T-helper 2 cell treated with Interferon-gamma antibody and Interleukin-4, amounts not matched to agents 5 μg/mL and 100 μg/mL, for 36 hours (primary cell): ENCODE results near the gene BACH2.
"Not testable (repeated sequence)": the region's sequence is repeated elsewhere in the genome, so short reads cannot be mapped to it uniquely, and the experiment has no call there.

Experiments used
- DNase-seq: peaks from one replicate; pipeline ENCODE4 v3.0.0; 2021; ENCODE audit warnings: low spot score
- H3K27ac Mint-ChIP-seq: one replicate; pipeline ENCODE4 v1.8.0; 2021; ENCODE audit warnings: mild to moderate bottlenecking, mixed read lengths
- H3K27me3 Mint-ChIP-seq: one replicate; pipeline ENCODE4 v1.8.0; 2021; ENCODE audit warnings: low read depth, mixed read lengths
- H3K36me3 Mint-ChIP-seq: one replicate; pipeline ENCODE4 v1.8.0; 2021; ENCODE audit warnings: low read depth, mixed read lengths
- H3K4me1 Mint-ChIP-seq: one replicate; pipeline ENCODE4 v1.8.0; 2021; ENCODE audit warnings: low read depth, mixed read lengths
- H3K4me3 Mint-ChIP-seq: one replicate; pipeline ENCODE4 v1.8.0; 2022; ENCODE audit warnings: mild to moderate bottlenecking, moderate library complexity, mixed read lengths
- H3K9me3 Mint-ChIP-seq: one replicate; pipeline ENCODE4 v1.8.0; 2021; ENCODE audit warnings: mixed read lengths

BACH2 gene

GRCh38 chr6:90282265-90282664, 14.4 kb downstream of the BACH2 start:
- peaks cover 18% of the 10 kb centered on the region for H3K36me3 Mint-ChIP-seq
- not testable (repeated sequence) for H3K4me3 Mint-ChIP-seq, H3K27ac Mint-ChIP-seq, H3K27me3 Mint-ChIP-seq, DNase-seq, H3K9me3 Mint-ChIP-seq
- H3K4me1 Mint-ChIP-seq: peaks cover 70% of the 10 kb centered on the region

GRCh38 chr6:90278129-90278528, 18.5 kb downstream of the BACH2 start:
- no peaks in the 10 kb centered on the region for H3K27me3 Mint-ChIP-seq
- no peak for DNase-seq
- peaks cover 20% of the 10 kb centered on the region for H3K36me3 Mint-ChIP-seq
- H3K27ac Mint-ChIP-seq: peak overlapping the region; percentile 44
- H3K9me3 Mint-ChIP-seq: no peaks in the 10 kb centered on the region
- H3K4me1 Mint-ChIP-seq: peaks cover 65% of the 10 kb centered on the region
- H3K4me3 Mint-ChIP-seq: peak overlapping the region; percentile 30

GRCh38 chr6:90277302-90278011, 19.2 kb downstream of the BACH2 start:
- peaks cover 15% of the 10 kb centered on the region for H3K36me3 Mint-ChIP-seq
- no peaks in the 10 kb centered on the region for H3K27me3 Mint-ChIP-seq
- no peak for DNase-seq
- peak overlapping the region; percentile 3 for H3K27ac Mint-ChIP-seq
- H3K4me1 Mint-ChIP-seq: peaks cover 66% of the 10 kb centered on the region
- no peaks in the 10 kb centered on the region for H3K9me3 Mint-ChIP-seq
- peak overlapping the region; percentile 30 for H3K4me3 Mint-ChIP-seq

- peaks cover 29% of the 10 kb centered on the region for H3K36me3 Mint-ChIP-seq
- H3K4me1 Mint-ChIP-seq: peaks cover 67% of the 10 kb centered on the region
- H3K4me3 Mint-ChIP-seq: peak overlapping the region; percentile 78
- H3K27ac Mint-ChIP-seq: peak overlapping the region; percentile 87
- no peaks in the 10 kb centered on the region for H3K27me3 Mint-ChIP-seq
- DNase-seq: peak; percentile 95
- H3K9me3 Mint-ChIP-seq: peaks cover 16% of the 10 kb centered on the region
Observed at GRCh38 chr6:90274451-90275030, 22.1 kb downstream of the BACH2 start.

- H3K4me3 Mint-ChIP-seq: peak overlapping the region; percentile 78
- H3K4me1 Mint-ChIP-seq: peaks cover 71% of the 10 kb centered on the region
- H3K9me3 Mint-ChIP-seq: peaks cover 16% of the 10 kb centered on the region
- peaks cover 29% of the 10 kb centered on the region for H3K36me3 Mint-ChIP-seq
- H3K27me3 Mint-ChIP-seq: no peaks in the 10 kb centered on the region
- no peak for DNase-seq
- peak overlapping the region; percentile 87 for H3K27ac Mint-ChIP-seq
Observed at GRCh38 chr6:90273863-90274262, 22.8 kb downstream of the BACH2 start.

GRCh38 chr6:90272895-90273294, 23.7 kb downstream of the BACH2 start:
- peaks cover 67% of the 10 kb centered on the region for H3K4me1 Mint-ChIP-seq
- peaks cover 16% of the 10 kb centered on the region for H3K9me3 Mint-ChIP-seq
- no peaks in the 10 kb centered on the region for H3K27me3 Mint-ChIP-seq
- peak overlapping the region; percentile 79 for H3K27ac Mint-ChIP-seq
- DNase-seq: no peak
- H3K4me3 Mint-ChIP-seq: peak overlapping the region; percentile 33
- H3K36me3 Mint-ChIP-seq: peaks cover 29% of the 10 kb centered on the region

- peaks cover 70% of the 10 kb centered on the region for H3K4me1 Mint-ChIP-seq
- H3K9me3 Mint-ChIP-seq: peaks cover 16% of the 10 kb centered on the region
- H3K36me3 Mint-ChIP-seq: peaks cover 31% of the 10 kb centered on the region
- no peaks in the 10 kb centered on the region for H3K27me3 Mint-ChIP-seq
- H3K4me3 Mint-ChIP-seq: peak overlapping the region; percentile 33
- peak overlapping the region; percentile 79 for H3K27ac Mint-ChIP-seq
- DNase-seq: no peak
Observed at GRCh38 chr6:90271831-90272230, 24.8 kb downstream of the BACH2 start.

GRCh38 chr6:90269334-90269733, 27.3 kb downstream of the BACH2 start:
- peak overlapping the region; percentile 58 for H3K27ac Mint-ChIP-seq
- H3K4me1 Mint-ChIP-seq: peaks cover 81% of the 10 kb centered on the region
- peak overlapping the region; percentile 58 for H3K4me3 Mint-ChIP-seq
- H3K36me3 Mint-ChIP-seq: peaks cover 36% of the 10 kb centered on the region
- no peak for DNase-seq
- no peaks in the 10 kb centered on the region for H3K27me3 Mint-ChIP-seq
- peaks cover 16% of the 10 kb centered on the region for H3K9me3 Mint-ChIP-seq

GRCh38 chr6:90268178-90268577, 28.5 kb downstream of the BACH2 start:
- H3K36me3 Mint-ChIP-seq: peaks cover 40% of the 10 kb centered on the region
- H3K27ac Mint-ChIP-seq: peak overlapping the region; percentile 75
- peaks cover 78% of the 10 kb centered on the region for H3K4me1 Mint-ChIP-seq
- H3K9me3 Mint-ChIP-seq: peaks cover 16% of the 10 kb centered on the region
- no peak for DNase-seq
- H3K27me3 Mint-ChIP-seq: no peaks in the 10 kb centered on the region
- peak overlapping the region; percentile 66 for H3K4me3 Mint-ChIP-seq

- H3K36me3 Mint-ChIP-seq: peaks cover 47% of the 10 kb centered on the region
- peak overlapping the region; percentile 65 for H3K27ac Mint-ChIP-seq
- DNase-seq: no peak
- H3K4me3 Mint-ChIP-seq: peak overlapping the region; percentile 56
- H3K27me3 Mint-ChIP-seq: no peaks in the 10 kb centered on the region
- peaks cover 71% of the 10 kb centered on the region for H3K4me1 Mint-ChIP-seq
- peaks cover 16% of the 10 kb centered on the region for H3K9me3 Mint-ChIP-seq
Observed at GRCh38 chr6:90266905-90267621, 29.6 kb downstream of the BACH2 start.

GRCh38 chr6:90264561-90264960, 32.1 kb downstream of the BACH2 start:
- Mint-ChIP-seq H3K27me3 (no peaks in the 10 kb centered on the region), H3K36me3 (peaks cover 51% of the 10 kb centered on the region), H3K4me3 (no peak overlapping the region), H3K27ac (no peak overlapping the region), H3K4me1 (peaks cover 70% of the 10 kb centered on the region), H3K9me3 (peaks cover 11% of the 10 kb centered on the region)
- DNase-seq: no peak

- no peaks in the 10 kb centered on the region for H3K27me3 Mint-ChIP-seq
- H3K4me1 Mint-ChIP-seq: peaks cover 67% of the 10 kb centered on the region
- peaks cover 15% of the 10 kb centered on the region for H3K9me3 Mint-ChIP-seq
- peaks cover 60% of the 10 kb centered on the region for H3K36me3 Mint-ChIP-seq
- no peak overlapping the region for H3K27ac Mint-ChIP-seq
- DNase-seq: no peak
- H3K4me3 Mint-ChIP-seq: no peak overlapping the region
Observed at GRCh38 chr6:90263633-90264032, 33.0 kb downstream of the BACH2 start.

- H3K4me1 Mint-ChIP-seq: peaks cover 65% of the 10 kb centered on the region
- peaks cover 61% of the 10 kb centered on the region for H3K36me3 Mint-ChIP-seq
- H3K9me3 Mint-ChIP-seq: peaks cover 25% of the 10 kb centered on the region
- DNase-seq: no peak
- no peaks in the 10 kb centered on the region for H3K27me3 Mint-ChIP-seq
- H3K4me3 Mint-ChIP-seq: no peak overlapping the region
- no peak overlapping the region for H3K27ac Mint-ChIP-seq
Observed at GRCh38 chr6:90261801-90262200, 34.8 kb downstream of the BACH2 start.

GRCh38 chr6:90257486-90257738, 39.2 kb downstream of the BACH2 start:
- H3K4me3 Mint-ChIP-seq: no peak overlapping the region

More at GRCh38 chr6:90257486-90257738, 39.2 kb downstream of the BACH2 start:
- H3K9me3 Mint-ChIP-seq: peaks cover 38% of the 10 kb centered on the region
- peaks cover 70% of the 10 kb centered on the region for H3K36me3 Mint-ChIP-seq
- peaks cover 58% of the 10 kb centered on the region for H3K4me1 Mint-ChIP-seq
- no peaks in the 10 kb centered on the region for H3K27me3 Mint-ChIP-seq
- peak overlapping the region; percentile 56 for H3K27ac Mint-ChIP-seq
- DNase-seq: no peak
